Liver (tissue), 9 donors: ENCODE results near the gene FAM107A. TPM values are rescaled to one million over a fixed set of nuclear protein-coding genes. Genes with fewer than 3 reads are reported as not detected.
A peak's percentile ranks its signal among the peaks of the same experiment; 100 is the strongest.

Experiments
- DNase-seq: peaks from one replicate; pipeline ENCODE4 v3.0.0-alpha.2; 2017; ENCODE audit warnings: low spot score
- H3K27ac ChIP-seq, 2 donors: one replicate each; pipeline ENCODE4 v1.7.0; 2013; ENCODE audit warnings: inconsistent platforms in 2 of 2, low read length in 2 of 2, control low read depth in 1 of 2, low read depth in 1 of 2, mild to moderate bottlenecking in 1 of 2
- H3K27me3 ChIP-seq, 4 donors: one replicate each; pipeline versions ENCODE4 v1.6.1 to v1.7.0; 2013; ENCODE audit warnings: low read length in 3 of 4, inconsistent platforms in 1 of 4, mild to moderate bottlenecking in 1 of 4, moderate library complexity in 1 of 4; ENCODE audit not compliant: control insufficient read depth in 4 of 4, insufficient read depth in 4 of 4
- H3K36me3 ChIP-seq, 4 donors: one replicate each; pipeline versions ENCODE4 v1.6.1 to v1.7.0; 2013; ENCODE audit warnings: low read length in 3 of 4, mild to moderate bottlenecking in 3 of 4, low read depth in 1 of 4, moderate library complexity in 1 of 4; ENCODE audit not compliant: control insufficient read depth in 4 of 4, insufficient read depth in 3 of 4
- H3K4me1 ChIP-seq, 4 donors: one replicate each; pipeline versions ENCODE4 v1.6.1 to v1.7.0; 2013; ENCODE audit warnings: low read length in 3 of 4, mild to moderate bottlenecking in 3 of 4, moderate library complexity in 1 of 4; ENCODE audit not compliant: control insufficient read depth in 4 of 4, insufficient read depth in 4 of 4
- H3K4me3 ChIP-seq, 3 donors: one replicate each; pipeline versions ENCODE4 v1.6.1 to v1.7.0; 2013; ENCODE audit warnings: low read length in 3 of 3, control low read depth in 1 of 3, low read depth in 1 of 3, mild to moderate bottlenecking in 1 of 3
- H3K9ac ChIP-seq, 2 donors: one replicate each; pipeline ENCODE4 v1.7.0; 2013; ENCODE audit warnings: low read length in 2 of 2, mild to moderate bottlenecking in 2 of 2, moderate library complexity in 2 of 2, control low read depth in 1 of 2, low read depth in 1 of 2
- H3K9me3 ChIP-seq, 4 donors: one replicate each; pipeline versions ENCODE4 v1.6.1 to v1.7.0; 2013; ENCODE audit warnings: low read length in 3 of 4; ENCODE audit not compliant: control insufficient read depth in 4 of 4
- ATF3 ChIP-seq: IDR thresholded peaks from 2 replicates; pipeline ENCODE4 v1.6.1; 2016; ENCODE audit warnings: antibody characterized with exemption
- CTCF ChIP-seq: fragments of 150-350 bp; IDR thresholded peaks from 2 replicates; pipeline ENCODE4 v1.5.1; 2017; ENCODE audit warnings: improper control_type of control experiment, low read depth, low read length; ENCODE audit not compliant: missing input control
- EGR1 ChIP-seq, 2 donors: IDR thresholded peaks; 2 replicates each; pipeline ENCODE4 v1.6.1; 2016 to 2018; ENCODE audit warnings: antibody characterized with exemption in 2 of 2, low read depth in 2 of 2
- FOXA1 ChIP-seq: IDR thresholded peaks from 2 replicates; pipeline ENCODE4 v1.6.1; 2016; ENCODE audit warnings: antibody characterized with exemption
- FOXA2 ChIP-seq: IDR thresholded peaks from 2 replicates; pipeline ENCODE4 v1.6.1; 2016; ENCODE audit warnings: antibody characterized with exemption
- GABPA ChIP-seq, 2 donors: IDR thresholded peaks in 1 of 2; conservative IDR thresholded peaks in 1 of 2; 2 replicates each; pipeline ENCODE4 v1.6.1; 2016; ENCODE audit warnings: antibody characterized with exemption in 2 of 2, mild to moderate bottlenecking in 1 of 2, moderate library complexity in 1 of 2
- HNF4A ChIP-seq, 2 donors: conservative IDR thresholded peaks; 2 replicates each; pipeline ENCODE4 v1.6.1; 2016; ENCODE audit warnings: antibody characterized with exemption in 2 of 2, mild to moderate bottlenecking in 2 of 2
- HNF4G ChIP-seq: IDR thresholded peaks from 2 replicates; pipeline ENCODE4 v1.6.1; 2016; ENCODE audit warnings: antibody characterized with exemption
- JUND ChIP-seq, 2 donors: IDR thresholded peaks; 2 replicates each; pipeline ENCODE4 v1.6.1; 2016; ENCODE audit warnings: antibody characterized with exemption in 2 of 2
- MAX ChIP-seq: IDR thresholded peaks from 2 replicates; pipeline ENCODE4 v1.6.1; 2016; ENCODE audit warnings: antibody characterized with exemption
- NR2F2 ChIP-seq: IDR thresholded peaks from 2 replicates; pipeline ENCODE4 v1.6.1; 2016; ENCODE audit warnings: antibody characterized with exemption
- RAD21 ChIP-seq, 2 donors: IDR thresholded peaks; 2 replicates each; pipeline ENCODE4 v1.6.1; 2016; ENCODE audit warnings: antibody characterized with exemption in 2 of 2, mild to moderate bottlenecking in 2 of 2
- REST ChIP-seq: IDR thresholded peaks from 2 replicates; pipeline ENCODE4 v1.6.1; 2016; ENCODE audit warnings: antibody characterized with exemption, mild to moderate bottlenecking
- RXRA ChIP-seq, 2 donors: IDR thresholded peaks; 2 replicates each; pipeline ENCODE4 v1.6.1; 2017 to 2018; ENCODE audit warnings: antibody characterized with exemption in 2 of 2, mild to moderate bottlenecking in 1 of 2
- SP1 ChIP-seq: IDR thresholded peaks from 2 replicates; pipeline ENCODE4 v1.6.1; 2018; ENCODE audit warnings: antibody characterized with exemption, mild to moderate bottlenecking
- TAF1 ChIP-seq: conservative IDR thresholded peaks from 2 replicates; pipeline ENCODE4 v1.6.1; 2016; ENCODE audit warnings: antibody characterized with exemption, mild to moderate bottlenecking
- YY1 ChIP-seq: IDR thresholded peaks from 2 replicates; pipeline ENCODE4 v1.6.1; 2016; ENCODE audit warnings: antibody characterized with exemption, mild to moderate bottlenecking
- ZBTB33 ChIP-seq: IDR thresholded peaks from 2 replicates; pipeline ENCODE4 v1.6.1; 2016; ENCODE audit warnings: antibody characterized with exemption
- WGBS: extraction: QIAGEN DNeasy Blood & Tissue Kit; methylation state at CpG from one replicate; pipeline ENCODE4 v1.1.7; 2013; 5-methylcytosine and 5-hydroxymethylcytosine counted together
- polyA plus RNA-seq, 2 donors: library from polyadenylated mRNA; stranded (reverse) in 1 of 2; unstranded in 1 of 2; fragments of 200-250 nt in 1 of 2; fragments of >200 nt in 1 of 2; fragmentation: Nextera tagmentation in 1 of 2; extraction: Ambion mirVana in 1 of 2; gene quantifications; one replicate each; pipeline versions ENCODE4 v1.2.1 to v1.2.3, GENCODE V29; 2013 to 2015
- total RNA-seq, 2 donors: library from RNA; depleted of rRNA; stranded (reverse); fragments of >200 nt; gene quantifications; one replicate each; pipeline ENCODE4 v1.2.3, GENCODE V29; 2014
- donor health status: healthy.
- donor health status: healthy.
- donor health status: healthy.
- donor health status: healthy.
- donor health status: healthy.

The FAM107A gene
- total and polyA plus RNA-seq, 4 donors = 0.05 to 4.7 (median 1.4) TPM

- H3K36me3 ChIP-seq = peaks cover 14 to 21% (median 20%) of the 10 kb centered on the region in 4 donors
- peak overlapping the region; percentile 31 to 45 for H3K27ac ChIP-seq
- TF ChIP-seq RXRA (IDR thresholded peaks at IDR 0.05) (no peak), FOXA1 (no peak), HNF4A (conservative IDR thresholded peaks at IDR 0.05) (no peak), ATF3 (no peak), HNF4G (no peak), NR2F2 (no peak), YY1 (no peak), CTCF (no peak), RAD21 (IDR thresholded peaks at IDR 0.05) (no peak), JUND (IDR thresholded peaks at IDR 0.05) (no peak), TAF1 (no peak), SP1 (no peak), ZBTB33 (no peak), REST (no peak), FOXA2 (no peak), GABPA (IDR thresholded peaks at IDR 0.05 in 1 of 2, conservative IDR thresholded peaks at IDR 0.05 in 1 of 2) (no peak), EGR1 (IDR thresholded peaks at IDR 0.05; ENCODE audit: low read depth in 2 of 2) (no peak), MAX (no peak)
- no peak overlapping the region for H3K9ac ChIP-seq
- peaks cover 6 to 98% (median 92%) of the 10 kb centered on the region in 4 donors for H3K4me1 ChIP-seq
- no peaks in the 10 kb centered on the region for H3K27me3 ChIP-seq
- WGBS = 75% methylated on average over 18 of the region's 18 CpGs
- H3K9me3 ChIP-seq = no peaks in the 10 kb centered on the region
- DNase-seq = no peak
- H3K4me3 ChIP-seq = no peak overlapping the region
These were observed 46.8 kb downstream of the FAM107A start for GRCh38 chr3:58530354-58530865.
